RKO (cell line): ENCODE measurements around the gene CLCC1.
"Not testable (repeated sequence)": the region's sequence is repeated elsewhere in the genome, so short reads cannot be mapped to it uniquely, and the experiment has no call there.

ENCODE experiments used
- DNase-seq: peaks from one replicate; pipeline ENCODE4 v3.0.0-alpha.2; 2016; ENCODE audit warnings: low spot score

CLCC1 gene, protein sequence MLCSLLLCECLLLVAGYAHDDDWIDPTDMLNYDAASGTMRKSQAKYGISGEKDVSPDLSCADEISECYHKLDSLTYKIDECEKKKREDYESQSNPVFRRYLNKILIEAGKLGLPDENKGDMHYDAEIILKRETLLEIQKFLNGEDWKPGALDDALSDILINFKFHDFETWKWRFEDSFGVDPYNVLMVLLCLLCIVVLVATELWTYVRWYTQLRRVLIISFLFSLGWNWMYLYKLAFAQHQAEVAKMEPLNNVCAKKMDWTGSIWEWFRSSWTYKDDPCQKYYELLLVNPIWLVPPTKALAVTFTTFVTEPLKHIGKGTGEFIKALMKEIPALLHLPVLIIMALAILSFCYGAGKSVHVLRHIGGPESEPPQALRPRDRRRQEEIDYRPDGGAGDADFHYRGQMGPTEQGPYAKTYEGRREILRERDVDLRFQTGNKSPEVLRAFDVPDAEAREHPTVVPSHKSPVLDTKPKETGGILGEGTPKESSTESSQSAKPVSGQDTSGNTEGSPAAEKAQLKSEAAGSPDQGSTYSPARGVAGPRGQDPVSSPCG

DNA sequence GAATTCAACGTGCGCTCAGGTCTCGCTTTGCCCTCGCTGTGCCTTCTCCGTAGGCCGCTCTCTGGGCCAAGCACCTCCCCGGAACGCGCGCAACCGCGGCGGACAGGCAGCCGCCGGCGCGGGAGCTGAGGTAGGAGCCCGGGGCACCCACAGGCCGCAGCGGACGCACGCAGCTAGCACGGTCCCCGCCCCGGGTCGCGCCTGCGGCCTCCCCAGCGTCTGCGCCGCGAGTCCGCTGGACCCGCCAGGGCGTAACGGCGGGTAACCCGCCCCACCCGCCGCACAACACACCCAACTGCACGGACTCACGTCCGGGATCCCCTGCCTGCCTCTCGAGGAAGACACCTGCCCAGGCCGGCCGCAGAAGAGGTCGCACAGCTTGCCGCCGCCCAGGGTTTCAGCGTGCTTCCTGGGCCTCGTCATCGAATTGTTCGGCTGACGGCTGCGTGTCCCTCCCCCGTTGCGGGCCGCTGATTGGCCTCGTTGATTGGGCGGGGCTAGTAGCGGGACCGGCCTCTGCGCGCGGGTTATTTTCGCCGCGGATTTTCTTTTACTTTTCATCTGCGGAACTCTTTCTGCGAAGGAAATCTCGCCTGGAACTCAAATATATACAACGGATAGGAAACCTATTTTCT, at the start of gene CLCC1:
Gene CLCC1 (minus strand): TSS at position 433 of the 635 bp plus-strand sequence. CDS start 13,047 bp downstream, outside the sequence.
- peak; percentile 94 for DNase-seq

DNA sequence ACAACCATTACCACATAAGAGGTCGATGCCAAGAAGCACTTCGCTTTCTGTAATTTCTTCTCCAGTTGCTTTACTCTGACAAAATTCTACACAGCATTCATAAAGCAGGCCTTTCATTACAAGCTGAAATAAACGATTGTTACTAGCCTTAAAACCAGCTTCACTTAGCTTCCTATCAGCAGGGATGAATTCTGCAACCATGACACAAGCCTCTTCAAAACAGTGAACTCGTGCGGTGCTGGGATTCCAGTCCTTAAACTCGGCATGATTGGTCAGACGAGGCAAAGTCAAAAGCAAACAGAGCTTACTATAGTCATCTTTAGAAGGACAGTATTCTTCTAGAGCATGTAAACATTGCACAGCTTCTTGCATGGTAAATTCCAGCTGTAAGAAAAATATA, 48.1 kb upstream of the CLCC1 start:
- DNase-seq, result no peak

DNA sequence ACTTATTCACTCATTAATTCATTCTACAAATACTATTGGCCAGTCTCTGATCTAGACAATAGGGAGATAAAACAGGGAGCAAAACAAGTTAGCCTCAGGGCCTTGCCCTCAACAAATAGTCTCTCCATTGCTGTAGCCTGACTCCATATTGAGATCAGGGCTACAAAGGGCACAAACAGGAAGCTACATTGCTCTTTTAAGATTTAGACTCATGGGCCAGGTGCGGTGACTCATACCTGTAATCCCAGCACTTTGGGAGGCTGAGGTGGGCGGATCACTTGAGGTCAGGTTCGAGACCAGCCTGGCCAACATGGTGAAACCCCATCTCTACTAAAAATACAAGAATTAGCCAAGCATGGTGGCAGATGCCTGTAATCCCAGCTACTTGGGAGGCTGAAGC, 33.3 kb upstream of the CLCC1 start:
- DNase-seq, result not testable (repeated sequence)

DNA sequence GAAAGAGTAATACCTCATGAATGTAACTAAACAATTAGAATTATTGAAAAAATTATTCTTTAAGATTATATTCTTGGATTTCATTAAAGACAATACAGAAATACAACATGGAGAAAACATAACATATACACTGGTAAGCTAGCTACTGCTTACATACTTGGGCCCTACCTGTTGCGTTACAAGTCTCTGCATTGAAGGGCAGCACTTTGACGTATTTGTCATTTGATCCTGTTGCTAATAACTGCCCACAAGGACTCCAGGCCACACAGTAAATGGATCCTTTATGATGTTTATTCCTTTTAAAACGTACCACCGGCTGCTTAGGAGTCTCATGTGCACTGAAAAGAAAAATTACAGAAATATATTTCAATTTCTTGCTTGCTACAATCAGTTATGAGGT, 19.8 kb upstream of the CLCC1 start:
- DNase-seq, result no peak

DNA sequence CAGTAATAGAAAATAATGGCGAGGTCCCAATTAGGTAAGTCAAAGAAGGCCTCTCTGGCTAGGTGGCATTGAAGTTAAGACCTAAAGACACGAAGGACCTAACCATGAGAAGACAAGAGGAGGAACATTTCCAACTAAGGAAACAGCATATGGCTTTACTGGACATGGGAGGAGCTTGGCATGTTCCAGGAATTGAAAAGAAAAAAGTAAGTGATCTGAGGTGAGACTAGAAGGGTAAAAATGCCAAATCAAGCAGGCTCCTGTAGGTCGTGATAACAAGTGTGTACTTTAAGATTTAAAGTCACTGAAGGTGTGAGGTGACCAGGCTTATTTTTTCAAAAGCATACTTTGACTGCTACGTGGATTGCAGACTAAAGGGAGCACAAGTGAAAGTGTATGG, 13.4 kb upstream of the CLCC1 start:
- DNase-seq, result no peak

DNA sequence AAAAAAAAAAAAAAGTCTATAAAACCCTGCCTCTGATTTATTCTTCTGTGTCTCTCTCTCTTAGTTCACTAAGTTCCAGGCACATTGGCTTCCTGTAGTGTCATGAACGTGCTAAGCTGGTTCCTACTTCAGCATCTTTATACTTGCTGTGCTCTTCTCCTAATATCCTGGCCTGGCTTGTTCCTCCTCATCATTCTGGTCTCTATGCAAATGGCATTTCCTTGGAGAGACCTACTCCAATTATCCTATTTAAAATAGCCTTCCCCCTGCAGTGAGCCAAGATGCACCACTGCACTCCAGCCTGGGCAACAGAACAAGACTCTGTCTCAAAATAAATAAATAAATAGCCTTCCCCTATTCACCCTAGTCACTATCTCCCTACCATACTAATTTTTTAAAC, 9.7 kb upstream of the CLCC1 start:
- DNase-seq, result no peak

DNA sequence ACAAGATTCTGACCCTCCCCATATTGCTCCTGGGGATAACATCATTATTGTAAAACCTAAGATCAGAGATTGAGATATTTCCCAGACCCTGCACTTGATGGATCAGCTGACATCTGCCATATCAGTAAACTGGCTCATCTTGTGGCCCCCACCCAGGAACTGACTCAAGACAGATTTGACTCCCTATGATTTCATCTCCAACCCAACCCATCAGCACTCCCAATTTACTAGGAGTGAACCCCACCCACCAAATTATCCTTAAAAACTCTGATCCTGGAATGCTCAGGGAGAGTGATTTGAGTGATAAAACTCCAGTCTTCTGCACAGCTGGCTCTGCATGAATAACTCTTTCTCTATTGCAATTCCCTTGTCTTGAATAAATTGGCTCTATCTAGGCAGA, 6.1 kb upstream of the CLCC1 start:
- no peak for DNase-seq

DNA sequence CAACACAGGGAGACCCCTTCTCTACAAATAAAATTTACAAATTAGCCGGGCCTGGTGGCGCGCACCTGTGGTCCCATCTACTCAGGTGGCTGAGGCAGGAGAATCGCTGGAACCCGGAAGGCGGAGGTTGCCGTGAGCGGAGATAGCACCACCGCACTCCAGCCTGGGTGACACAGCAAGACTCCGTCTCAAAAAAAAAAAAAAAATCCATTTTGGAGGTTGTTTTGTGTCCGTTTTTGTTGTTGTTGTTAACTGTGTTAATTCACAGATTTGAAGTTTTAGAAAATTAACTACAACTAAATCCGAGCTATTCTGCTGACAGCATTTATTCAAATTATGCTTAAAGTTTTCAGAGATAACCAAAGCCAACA, 618 bp downstream of the CLCC1 start:
- DNase-seq, result peak; percentile 28

DNA sequence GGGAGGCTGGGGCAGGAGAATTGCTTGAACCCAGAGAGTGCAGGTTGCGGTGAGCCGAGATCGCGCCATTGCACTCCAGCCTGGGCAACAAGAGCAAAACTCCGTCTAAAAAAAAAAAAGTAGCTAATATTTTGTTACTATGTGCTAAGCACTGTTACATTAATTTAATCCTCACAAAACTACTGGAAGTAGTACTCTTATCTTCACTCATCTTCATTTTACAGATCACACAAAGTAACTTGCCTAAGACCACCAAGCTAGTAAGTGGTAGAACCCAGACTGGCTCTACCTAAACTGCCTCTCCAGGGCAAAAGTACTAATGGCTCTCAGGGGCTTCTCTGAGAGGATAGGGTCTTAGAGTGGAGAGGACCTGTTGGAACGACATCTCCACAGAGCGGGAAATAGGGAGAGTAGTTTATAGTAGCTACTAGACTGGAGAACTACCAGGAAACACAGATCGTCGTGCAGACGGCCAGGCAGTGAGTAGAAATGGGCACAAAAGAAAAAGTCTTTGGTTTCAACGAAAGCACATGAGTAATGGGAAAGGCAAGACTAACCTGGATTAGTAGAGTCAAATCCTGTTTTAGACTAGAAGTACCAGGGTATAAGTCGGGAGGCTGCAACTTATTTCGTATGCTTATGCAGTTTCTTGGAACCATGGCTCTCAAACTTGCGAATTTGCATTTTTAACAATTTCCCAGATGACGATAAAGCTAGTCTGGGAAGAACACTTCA, 1.4 kb downstream of the CLCC1 start:
- DNase-seq, result peak; percentile 57

DNA sequence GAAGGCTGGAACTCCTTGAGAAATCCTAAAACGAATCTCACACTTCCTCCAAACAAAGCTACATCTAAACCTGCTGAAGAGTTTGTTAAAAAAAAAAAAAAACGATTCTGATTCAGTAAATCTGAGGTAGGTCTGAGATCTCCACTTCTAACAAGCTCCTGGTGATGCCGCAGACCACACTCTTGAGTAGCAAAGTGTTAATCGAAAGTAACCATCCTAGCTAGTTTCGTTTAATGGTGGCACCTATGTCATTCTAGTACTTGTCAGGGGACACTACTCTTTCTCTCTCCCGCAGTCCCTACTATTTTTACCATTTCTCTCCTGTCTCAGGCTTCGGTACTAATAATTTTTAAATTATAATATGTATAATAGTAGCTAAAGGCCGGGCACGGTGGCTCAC, 2.1 kb downstream of the CLCC1 start:
- DNase-seq, result no peak

DNA sequence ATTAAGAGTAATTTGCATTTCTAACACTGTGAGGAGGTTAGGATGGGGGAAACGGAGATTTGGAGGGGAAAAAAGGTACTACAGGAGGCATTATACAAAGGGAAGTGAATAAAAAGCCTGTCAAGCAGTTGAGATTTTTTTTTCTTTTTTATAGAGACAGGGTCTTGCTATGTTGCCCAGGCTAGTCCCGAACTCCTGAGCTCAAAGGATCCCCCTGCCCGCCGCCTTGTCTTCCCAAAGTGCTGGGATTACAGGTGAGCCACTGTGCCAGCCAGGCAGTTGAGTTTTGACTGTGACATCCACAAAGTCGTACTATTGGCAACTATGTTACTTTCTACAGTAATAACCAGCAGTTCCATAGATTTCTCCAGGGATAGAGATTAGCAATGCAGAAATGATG, 2.6 kb downstream of the CLCC1 start:
- no peak for DNase-seq

DNA sequence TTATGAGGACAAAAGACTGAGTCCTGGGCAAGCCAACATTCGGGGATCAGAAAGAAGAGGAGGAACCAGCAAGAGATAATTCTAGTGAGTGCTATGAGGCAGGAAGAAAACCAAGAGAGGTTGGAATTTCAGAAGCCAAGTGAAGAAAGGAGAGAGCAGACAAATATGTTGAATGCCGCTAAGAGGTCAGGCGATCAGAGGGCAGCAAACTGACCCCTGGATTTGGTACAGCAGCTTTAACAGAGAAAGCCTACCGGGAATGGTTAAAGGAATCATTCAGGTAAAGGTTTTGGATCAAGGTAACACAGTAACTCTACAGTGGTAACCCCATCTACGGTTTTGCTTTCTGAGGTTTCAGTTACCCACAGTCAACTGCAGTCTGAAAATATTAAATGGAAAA, 5.4 kb downstream of the CLCC1 start:
- no peak for DNase-seq

DNA sequence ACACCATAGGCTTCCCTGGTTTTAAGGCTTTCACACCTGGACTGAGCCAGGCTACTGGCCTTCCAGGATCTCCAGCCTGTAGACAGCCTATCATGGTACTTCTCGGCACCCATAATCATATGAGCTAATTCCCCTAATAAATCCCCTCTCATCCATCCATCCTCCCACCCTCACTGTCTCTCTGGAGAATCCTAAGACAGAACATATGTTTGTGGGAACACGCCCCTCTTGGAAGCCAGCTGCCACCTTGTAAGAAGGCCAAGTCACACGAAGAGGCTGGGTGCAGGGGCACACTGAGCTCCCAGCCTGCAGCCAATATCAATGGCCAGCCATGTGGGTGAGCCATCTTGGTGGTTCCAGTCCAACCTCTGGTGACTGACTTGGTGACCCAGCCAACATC, 7.4 kb downstream of the CLCC1 start:
- DNase-seq, result no peak

DNA sequence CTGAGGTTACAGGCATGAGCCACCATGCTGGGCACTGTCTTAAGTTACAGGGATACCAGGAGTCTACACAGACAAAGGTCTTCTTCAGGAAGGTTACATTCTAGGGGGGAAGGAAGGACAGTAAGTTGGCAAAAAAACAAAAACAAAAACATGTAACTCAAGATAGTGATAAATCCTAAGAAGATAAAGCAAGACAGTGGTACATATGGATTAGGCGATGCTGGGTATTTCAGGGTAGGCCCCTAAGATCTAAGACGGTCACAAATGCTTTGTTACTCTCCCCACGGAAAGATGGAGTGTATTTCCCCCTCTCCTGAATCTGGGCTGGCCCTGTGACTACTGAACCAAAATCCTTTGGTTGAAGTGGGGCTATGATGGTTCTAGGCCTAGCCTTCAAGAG, 8.2 kb downstream of the CLCC1 start:
- no peak for DNase-seq

DNA sequence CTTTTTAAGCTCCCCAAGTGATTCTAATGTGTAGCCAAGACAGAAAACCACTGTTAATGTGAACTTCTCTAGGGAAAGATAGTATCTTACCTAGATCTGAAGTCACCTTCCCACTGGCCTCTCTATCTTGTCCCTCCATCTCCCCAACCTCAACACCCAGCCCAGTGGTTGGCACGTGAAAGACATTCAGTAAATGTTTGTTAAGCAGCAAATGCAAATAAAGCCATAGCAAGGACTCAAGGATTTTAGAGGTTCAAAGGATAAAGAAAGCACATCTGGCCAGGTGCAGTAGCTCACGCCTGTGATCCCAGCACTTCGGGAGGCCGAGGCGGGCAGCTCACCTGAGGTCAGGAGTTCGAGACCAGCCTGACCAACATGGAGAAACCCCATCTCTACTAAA, 9.8 kb downstream of the CLCC1 start:
- no peak for DNase-seq

DNA sequence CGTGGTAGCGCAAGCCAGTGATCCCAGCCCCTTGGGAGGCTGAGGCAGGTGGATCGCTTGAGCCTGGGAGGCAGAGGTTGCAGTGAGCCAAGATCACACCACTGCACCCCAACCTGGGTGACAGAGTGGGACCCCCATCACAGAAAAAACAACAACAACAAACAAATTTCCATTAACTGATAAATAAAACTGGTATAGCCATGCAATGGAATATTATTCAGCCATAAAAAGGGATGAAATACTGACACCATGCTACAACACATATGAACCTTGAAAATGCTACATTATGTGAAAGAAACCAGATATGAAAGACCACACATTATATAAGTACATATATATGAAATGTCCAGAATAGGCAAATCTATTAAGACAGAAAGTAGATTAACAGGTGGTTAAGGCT, 12.0 kb downstream of the CLCC1 start:
- no peak for DNase-seq

DNA sequence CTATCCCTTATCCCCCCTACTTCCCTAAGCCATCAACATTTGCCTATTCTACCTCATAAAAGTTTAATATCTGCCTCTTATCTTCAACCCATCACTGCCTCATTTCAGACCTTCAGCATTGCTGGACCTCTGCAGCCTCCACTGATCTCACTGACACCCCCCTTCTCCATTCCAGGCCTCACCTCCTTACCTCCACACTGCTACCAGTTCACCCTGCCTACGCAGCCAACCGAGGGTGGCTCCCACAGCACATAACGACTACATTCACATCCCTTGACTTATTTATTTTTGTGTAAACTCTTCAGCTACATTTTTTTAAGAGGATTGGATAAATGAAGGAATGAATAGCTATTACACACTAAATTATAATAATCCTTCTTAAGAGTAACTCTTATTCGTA, 14.2 kb downstream of the CLCC1 start:
- DNase-seq, result no peak

DNA sequence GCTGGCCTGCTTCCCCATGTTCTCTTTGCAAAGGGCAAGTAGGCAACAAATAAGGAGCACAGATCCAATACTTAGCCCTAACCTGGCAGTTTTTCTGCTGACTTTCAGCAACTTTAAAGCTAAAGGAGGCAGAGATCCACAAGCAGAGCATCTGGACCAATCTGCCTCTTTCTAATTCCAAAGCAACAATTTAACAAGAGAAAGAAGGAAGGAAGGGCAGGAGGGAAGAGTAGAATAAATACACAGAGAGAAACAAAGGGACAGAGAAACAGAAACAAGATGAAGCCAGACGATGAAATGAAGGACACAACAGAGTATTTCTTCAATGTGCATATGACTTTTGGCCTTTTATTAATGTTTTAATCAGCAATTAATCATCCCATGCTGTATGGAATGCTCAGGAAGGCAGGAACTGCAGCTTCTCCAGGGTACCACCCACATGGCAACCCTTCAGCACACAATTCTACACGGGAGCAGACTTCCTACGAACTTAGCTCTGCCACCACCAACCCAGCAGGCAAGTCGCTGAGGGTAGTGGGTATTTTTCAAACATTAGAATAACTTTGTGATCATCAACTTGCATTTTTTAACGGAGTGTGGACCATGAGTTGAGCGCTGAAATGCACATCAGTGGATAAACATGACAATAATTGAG, 15.3 kb downstream of the CLCC1 start:
- DNase-seq, result no peak

DNA sequence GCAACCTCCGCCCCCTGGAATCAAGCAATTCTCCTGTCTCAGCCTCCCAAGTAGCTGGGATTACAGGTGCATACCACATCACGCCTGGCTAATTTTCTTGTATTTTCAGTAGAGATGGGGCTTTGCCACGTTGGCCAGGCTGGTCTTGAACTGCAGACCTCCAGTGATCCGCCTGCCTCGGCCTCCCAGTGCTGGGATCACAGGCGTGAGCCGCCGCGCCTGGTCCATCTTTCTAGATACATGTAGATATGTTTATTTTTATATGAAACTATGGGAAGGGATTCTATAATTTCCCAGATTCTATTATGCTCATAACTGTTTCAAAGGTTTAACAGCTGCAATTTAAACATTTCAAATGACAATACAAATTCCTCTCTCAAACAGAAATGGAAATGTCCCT, 27.1 kb downstream of the CLCC1 start:
- no peak for DNase-seq

DNA sequence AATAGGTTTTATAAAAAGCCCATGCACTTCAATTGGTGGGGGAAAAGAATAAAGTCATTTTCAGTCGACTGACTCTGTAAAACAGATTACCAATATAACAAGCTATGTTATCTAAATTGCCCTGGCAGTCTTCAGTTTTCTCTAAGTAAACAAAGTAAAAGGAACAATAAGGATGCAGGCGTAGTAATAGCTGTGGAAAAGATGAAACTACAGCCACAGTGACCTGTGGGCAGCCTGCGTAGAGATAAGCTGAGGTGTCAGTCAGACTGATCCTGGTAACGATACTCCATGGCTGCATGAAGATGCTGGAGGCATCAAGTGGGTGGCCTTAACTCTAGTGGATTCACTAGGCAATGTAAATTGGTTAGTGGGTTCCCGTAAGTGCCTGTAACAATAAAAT, 29.3 kb downstream of the CLCC1 start:
- no peak for DNase-seq

DNA sequence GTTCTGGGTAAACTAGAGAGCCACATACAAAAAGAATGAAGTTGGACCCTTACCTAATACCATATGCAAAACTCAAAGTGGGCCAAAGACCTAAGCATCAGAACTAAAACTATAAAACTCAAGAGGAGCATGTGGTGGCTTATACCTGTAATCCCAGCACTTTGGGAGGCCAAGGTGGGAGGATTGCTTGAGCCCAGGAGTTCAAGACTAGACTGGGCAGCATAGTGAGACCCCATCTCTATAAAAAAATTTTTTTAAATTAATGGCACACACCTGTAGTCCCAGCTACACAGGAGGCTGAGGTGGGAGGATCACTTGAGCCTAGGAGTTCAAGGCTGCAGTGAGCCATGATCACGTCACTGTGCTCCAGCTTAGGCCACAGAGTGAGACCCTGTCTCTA, 35.7 kb downstream of the CLCC1 start:
- not testable (repeated sequence) for DNase-seq

DNA sequence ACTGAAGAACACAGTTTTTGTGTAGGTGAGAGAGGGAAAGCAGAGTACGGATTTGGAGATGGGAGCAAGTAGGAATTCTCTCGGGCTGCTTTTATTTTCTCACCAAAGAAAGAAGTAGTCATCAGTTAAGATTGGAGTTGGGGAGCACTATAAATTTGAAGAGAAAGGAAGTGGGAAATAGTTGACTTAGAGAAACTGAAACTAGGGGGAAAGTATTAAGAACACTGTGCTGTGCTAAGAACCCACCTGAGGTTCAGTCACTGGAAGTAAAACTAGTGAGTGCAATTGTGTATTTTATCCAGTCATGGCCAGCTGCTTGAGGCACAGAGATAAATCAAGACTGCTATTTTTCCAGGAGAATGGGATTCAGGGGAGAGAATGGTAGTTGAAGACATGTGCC, 37.4 kb downstream of the CLCC1 start:
- no peak for DNase-seq
